ENCODE data around the gene COLGALT1.
A peak's percentile ranks its signal among the peaks of the same experiment; 100 is the strongest.
"Not testable (repeated sequence)": the region's sequence is repeated elsewhere in the genome, so short reads cannot be mapped to it uniquely, and the experiment has no call there.

The COLGALT1 gene

GRCh38 chr19:17534767-17535166, 20.7 kb upstream of the COLGALT1 start:
- DNase-seq = no peak

- no peak for DNase-seq
Measured at GRCh38 chr19:17536955-17537354, 18.5 kb upstream of the COLGALT1 start.

GRCh38 chr19:17538684-17539237, 16.7 kb upstream of the COLGALT1 start:
- DNase-seq = no peak

GRCh38 chr19:17539238-17540117, 16.0 kb upstream of the COLGALT1 start:
- peak; percentile 95 for DNase-seq

GRCh38 chr19:17540174-17540573, 15.3 kb upstream of the COLGALT1 start:
- DNase-seq = no peak

GRCh38 chr19:17541184-17541759, 14.2 kb upstream of the COLGALT1 start:
- DNase-seq = no peak

GRCh38 chr19:17542042-17542441, 13.4 kb upstream of the COLGALT1 start:
- no peak for DNase-seq

GRCh38 chr19:17542793-17543582, 12.5 kb upstream of the COLGALT1 start:
- no peak for DNase-seq

GRCh38 chr19:17543986-17544385, 11.5 kb upstream of the COLGALT1 start:
- no peak for DNase-seq

- no peak for DNase-seq
Measured at GRCh38 chr19:17544418-17544817, 11.0 kb upstream of the COLGALT1 start.

GRCh38 chr19:17548145-17548544, 7.3 kb upstream of the COLGALT1 start:
- DNase-seq = no peak

GRCh38 chr19:17549085-17549740, 6.2 kb upstream of the COLGALT1 start:
- no peak for DNase-seq

- DNase-seq = no peak
Measured at GRCh38 chr19:17550076-17550667, 5.3 kb upstream of the COLGALT1 start.

- DNase-seq = not testable (repeated sequence)
Measured at GRCh38 chr19:17552735-17553134, 2.7 kb upstream of the COLGALT1 start.

- peak; percentile 46 for DNase-seq
Measured at GRCh38 chr19:17553256-17553655, 2.2 kb upstream of the COLGALT1 start.

GRCh38 chr19:17554968-17555479, 425 bp upstream of the COLGALT1 start:
- DNase-seq = no peak

- DNase-seq = no peak
Measured at GRCh38 chr19:17555929-17556813, 722 bp downstream of the COLGALT1 start.

- no peak for DNase-seq
Measured at GRCh38 chr19:17556995-17557394, 1.5 kb downstream of the COLGALT1 start.

- no peak for DNase-seq
Measured at GRCh38 chr19:17557466-17557865, 2.0 kb downstream of the COLGALT1 start.

GRCh38 chr19:17560205-17560595, 4.8 kb downstream of the COLGALT1 start:
- no peak for DNase-seq

GRCh38 chr19:17562097-17562496, 6.6 kb downstream of the COLGALT1 start:
- DNase-seq = no peak

Measured in DMS153 (cell line).